ENCODE results near the gene RPS6KL1. TPM values are rescaled to one million over a fixed set of nuclear protein-coding genes. Genes with fewer than 3 reads are reported as not detected.

Gene RPS6KL1
- total RNA-seq, 1 donor from 2014 or later = 0.97 TPM

- H3K9me3 Mint-ChIP-seq (ENCODE audit: unreplicated experiment) = no peaks in the 10 kb centered on the region
- no peaks in the 10 kb centered on the region for H3K27me3 Mint-ChIP-seq (ENCODE audit: unreplicated experiment)
- no peak overlapping the region for H3K4me3 Mint-ChIP-seq (ENCODE audit: unreplicated experiment)
- peaks cover 11% of the 10 kb centered on the region for H3K4me1 Mint-ChIP-seq (ENCODE audit: unreplicated experiment)
- no peak overlapping the region for H3K27ac Mint-ChIP-seq (ENCODE audit: unreplicated experiment)
- no peak for DNase-seq (ENCODE audit: extremely low spot score, unreplicated experiment)
- H3K36me3 Mint-ChIP-seq (ENCODE audit: unreplicated experiment) = no peaks in the 10 kb centered on the region
- TF ChIP-seq CTCF (IDR thresholded peaks at IDR 0.05) = no peak
Observed at GRCh38 chr14:74911704-74912103, 11.4 kb downstream of the RPS6KL1 start.

DNA sequence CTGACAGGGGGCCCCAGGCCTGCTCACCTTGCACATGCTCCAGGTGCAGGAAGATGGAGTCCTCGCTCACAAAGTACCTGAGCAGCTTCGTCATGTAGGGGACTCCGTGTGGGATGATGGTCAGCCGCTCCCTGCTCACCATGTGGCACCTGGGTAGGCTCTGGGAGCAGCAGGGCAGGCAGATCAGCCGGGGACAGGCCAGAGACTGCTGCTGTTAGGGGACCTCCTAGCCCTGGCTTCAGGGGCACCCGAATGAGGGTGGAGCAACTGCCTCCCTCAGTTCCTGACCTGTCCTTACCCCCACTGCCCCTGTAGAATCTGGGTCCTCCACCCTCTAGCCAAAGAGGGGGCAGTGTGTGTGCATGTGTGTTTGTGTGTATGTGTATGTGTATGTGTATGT, 11.8 kb downstream of the RPS6KL1 start:
- no peak overlapping the region for H3K27ac Mint-ChIP-seq (ENCODE audit: unreplicated experiment)
- no peak for TF ChIP-seq CTCF (IDR thresholded peaks at IDR 0.05)
- no peaks in the 10 kb centered on the region for H3K36me3 Mint-ChIP-seq (ENCODE audit: unreplicated experiment)
- H3K4me1 Mint-ChIP-seq (ENCODE audit: unreplicated experiment) = peaks cover 7% of the 10 kb centered on the region
- no peaks in the 10 kb centered on the region for H3K9me3 Mint-ChIP-seq (ENCODE audit: unreplicated experiment)
- H3K4me3 Mint-ChIP-seq (ENCODE audit: unreplicated experiment) = no peak overlapping the region
- H3K27me3 Mint-ChIP-seq (ENCODE audit: unreplicated experiment) = no peaks in the 10 kb centered on the region
- DNase-seq (ENCODE audit: extremely low spot score, unreplicated experiment) = no peak

DNA sequence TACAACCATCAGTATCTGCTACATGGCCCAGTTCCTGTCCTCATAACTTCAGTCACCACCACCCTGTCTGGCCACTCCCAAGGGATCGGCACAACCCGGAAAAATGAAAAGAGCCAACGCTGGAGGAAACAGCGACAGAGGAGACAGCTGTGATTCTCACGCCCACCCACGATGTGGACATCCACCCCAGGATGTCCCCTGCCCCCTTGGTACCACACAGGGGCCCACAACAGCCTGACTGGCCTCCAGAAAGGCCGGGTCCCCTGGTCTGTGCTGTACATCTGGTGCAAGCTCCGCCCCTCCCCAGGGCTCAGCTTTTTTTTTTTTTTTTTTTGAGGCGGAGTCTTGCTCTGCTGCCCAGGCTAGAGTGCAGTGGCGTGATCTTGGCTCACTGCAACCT, 12.5 kb downstream of the RPS6KL1 start:
- Mint-ChIP-seq H3K36me3 (ENCODE audit: unreplicated experiment) (no peaks in the 10 kb centered on the region), H3K27ac (ENCODE audit: unreplicated experiment) (no peak overlapping the region), H3K4me3 (ENCODE audit: unreplicated experiment) (no peak overlapping the region), H3K4me1 (ENCODE audit: unreplicated experiment) (peaks cover 10% of the 10 kb centered on the region), H3K9me3 (ENCODE audit: unreplicated experiment) (no peaks in the 10 kb centered on the region), H3K27me3 (ENCODE audit: unreplicated experiment) (no peaks in the 10 kb centered on the region)
- no peak for TF ChIP-seq CTCF (IDR thresholded peaks at IDR 0.05)
- no peak for DNase-seq (ENCODE audit: extremely low spot score, unreplicated experiment)

GRCh38 chr14:74909911-74910310, 13.1 kb downstream of the RPS6KL1 start:
- Mint-ChIP-seq H3K27me3 (ENCODE audit: unreplicated experiment) (no peaks in the 10 kb centered on the region), H3K4me1 (ENCODE audit: unreplicated experiment) (peaks cover 15% of the 10 kb centered on the region), H3K27ac (ENCODE audit: unreplicated experiment) (no peak overlapping the region), H3K36me3 (ENCODE audit: unreplicated experiment) (no peaks in the 10 kb centered on the region), H3K9me3 (ENCODE audit: unreplicated experiment) (no peaks in the 10 kb centered on the region), H3K4me3 (ENCODE audit: unreplicated experiment) (no peak overlapping the region)
- no peak for DNase-seq (ENCODE audit: extremely low spot score, unreplicated experiment)
- no peak for TF ChIP-seq CTCF (IDR thresholded peaks at IDR 0.05)

GRCh38 chr14:74909501-74909900, 13.6 kb downstream of the RPS6KL1 start:
- no peak for DNase-seq (ENCODE audit: extremely low spot score, unreplicated experiment)
- Mint-ChIP-seq H3K4me1 (ENCODE audit: unreplicated experiment) (peaks cover 17% of the 10 kb centered on the region), H3K4me3 (ENCODE audit: unreplicated experiment) (no peak overlapping the region), H3K9me3 (ENCODE audit: unreplicated experiment) (no peaks in the 10 kb centered on the region), H3K36me3 (ENCODE audit: unreplicated experiment) (no peaks in the 10 kb centered on the region), H3K27me3 (ENCODE audit: unreplicated experiment) (no peaks in the 10 kb centered on the region), H3K27ac (ENCODE audit: unreplicated experiment) (no peak overlapping the region)
- no peak for TF ChIP-seq CTCF (IDR thresholded peaks at IDR 0.05)
